ENCODE measurements around the gene HYCC2.
"Not testable (repeated sequence)": the region's sequence is repeated elsewhere in the genome, so short reads cannot be mapped to it uniquely, and the experiment has no call there.

HYCC2 gene

GRCh38 chr2:201070948-201071478, 458 bp downstream of the HYCC2 start:
- peak; percentile 32 for DNase-seq

- DNase-seq: no peak
These were observed 6.6 kb downstream of the HYCC2 start for GRCh38 chr2:201064797-201065329.

- DNase-seq: not testable (repeated sequence)
These were observed 8.0 kb downstream of the HYCC2 start for GRCh38 chr2:201063516-201063915.

- no peak for DNase-seq
These were observed 11.3 kb downstream of the HYCC2 start for GRCh38 chr2:201059961-201060755.

- no peak for DNase-seq
These were observed 12.6 kb downstream of the HYCC2 start for GRCh38 chr2:201058914-201059313.

- no peak for DNase-seq
These were observed 13.7 kb downstream of the HYCC2 start for GRCh38 chr2:201057715-201058248.

- DNase-seq: no peak
These were observed 14.4 kb downstream of the HYCC2 start for GRCh38 chr2:201057087-201057521.

GRCh38 chr2:201049455-201049854, 22.0 kb downstream of the HYCC2 start:
- no peak for DNase-seq

- DNase-seq: no peak
These were observed 24.6 kb downstream of the HYCC2 start for GRCh38 chr2:201046881-201047280.

GRCh38 chr2:201043050-201043449, 28.4 kb downstream of the HYCC2 start:
- DNase-seq: not testable (repeated sequence)

GRCh38 chr2:201042451-201042850, 29.0 kb downstream of the HYCC2 start:
- not testable (repeated sequence) for DNase-seq

GRCh38 chr2:201040867-201041628, 30.4 kb downstream of the HYCC2 start:
- DNase-seq: no peak

GRCh38 chr2:201038855-201039254, 32.6 kb downstream of the HYCC2 start:
- DNase-seq: no peak

- DNase-seq: not testable (repeated sequence)
These were observed 33.1 kb downstream of the HYCC2 start for GRCh38 chr2:201038361-201038760.

- DNase-seq: not testable (repeated sequence)
These were observed 37.1 kb downstream of the HYCC2 start for GRCh38 chr2:201034355-201034754.

- DNase-seq: no peak
These were observed 47.0 kb downstream of the HYCC2 start for GRCh38 chr2:201024518-201024917.

GRCh38 chr2:201021914-201022313, 49.6 kb downstream of the HYCC2 start:
- DNase-seq: no peak
